HG03342 (cell line): ENCODE results near the gene SYN1.
"Not testable (repeated sequence)": the region's sequence is repeated elsewhere in the genome, so short reads cannot be mapped to it uniquely, and the experiment has no call there.

ENCODE experiments used
- ATAC-seq: cut with Tn5 transposase; IDR thresholded peaks from one replicate; pipeline ENCODE4 v1.9.1; 2021; ENCODE audit warnings: mild to moderate bottlenecking, moderate library complexity; ENCODE audit not compliant: unreplicated experiment

Gene SYN1

DNA sequence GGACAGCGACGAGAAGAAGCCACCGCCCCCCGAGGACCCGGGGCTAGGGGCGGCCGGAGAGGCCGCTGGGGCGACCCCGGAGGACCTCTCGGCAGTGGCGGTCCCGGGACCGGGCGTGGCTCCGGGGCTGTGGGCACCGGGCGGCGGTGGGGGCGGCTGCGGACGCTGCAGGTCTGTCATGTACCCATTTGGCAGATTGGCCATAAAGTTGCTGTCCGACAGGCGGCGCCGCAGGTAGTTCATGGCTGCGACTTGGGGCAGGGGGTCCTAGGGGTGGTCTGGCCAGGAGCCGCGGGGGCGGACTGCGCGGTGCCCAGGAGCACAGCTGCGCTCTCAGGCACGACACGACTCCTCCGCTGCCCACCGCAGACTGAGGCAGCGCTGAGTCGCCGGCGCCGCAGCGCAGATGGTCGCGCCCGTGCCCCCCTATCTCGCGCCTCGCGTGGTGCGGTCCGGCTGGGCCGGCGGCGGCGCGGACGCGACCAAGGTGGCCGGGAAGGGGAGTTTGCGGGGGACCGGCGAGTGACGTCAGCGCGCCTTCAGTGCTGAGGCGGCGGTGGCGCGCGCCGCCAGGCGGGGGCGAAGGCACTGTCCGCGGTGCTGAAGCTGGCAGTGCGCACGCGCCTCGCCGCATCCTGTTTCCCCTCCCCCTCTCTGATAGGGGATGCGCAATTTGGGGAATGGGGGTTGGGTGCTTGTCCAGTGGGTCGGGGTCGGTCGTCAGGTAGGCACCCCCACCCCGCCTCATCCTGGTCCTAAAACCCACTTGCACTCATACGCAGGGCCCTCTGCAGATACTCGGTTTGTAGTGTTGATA is at the start of gene SYN1:
Gene SYN1, minus strand, starts transcription at position 372 of the 817 bp plus-strand sequence. Its CDS starts 129 bp downstream, at position 243.
- ATAC-seq: peak; percentile 80

DNA sequence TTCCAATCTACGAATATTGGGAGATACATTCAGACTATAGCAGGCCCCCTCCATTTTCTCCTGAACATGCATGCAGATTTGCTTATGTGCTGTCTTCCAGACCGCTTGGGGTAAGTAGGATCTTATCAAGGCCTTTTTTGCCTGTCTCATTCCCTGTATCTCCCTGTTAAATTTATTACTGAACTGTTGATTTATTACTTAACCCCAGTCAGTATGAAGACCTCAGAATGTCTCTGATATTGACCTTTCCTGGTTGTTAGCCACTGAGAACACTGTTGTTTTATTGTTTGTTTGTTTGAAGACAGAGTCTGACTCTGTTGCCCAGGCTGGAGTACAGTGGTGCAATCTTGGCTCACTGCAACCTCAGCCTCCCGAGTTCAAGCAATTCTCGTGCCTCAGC is 46.1 kb upstream of the SYN1 start:
- ATAC-seq: not testable (repeated sequence)

DNA sequence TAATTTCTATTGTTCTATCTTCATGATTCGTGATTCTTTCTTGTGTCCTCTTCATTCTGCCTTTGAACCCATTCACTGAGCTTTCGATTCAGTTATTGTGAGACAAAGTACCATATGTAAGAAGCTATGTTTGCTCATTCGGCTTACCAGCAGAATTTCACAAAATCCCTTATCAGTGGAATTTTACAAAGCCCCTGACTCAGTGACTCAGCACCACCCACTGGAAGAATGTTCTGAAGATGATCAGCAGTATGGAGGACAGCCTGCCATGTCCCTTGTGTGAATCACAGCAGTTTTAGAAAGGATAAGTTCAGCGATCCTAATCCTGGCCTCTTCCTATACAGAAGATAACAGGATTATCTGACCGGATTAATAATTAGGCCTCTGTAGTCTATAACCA is 45.1 kb upstream of the SYN1 start:
- ATAC-seq: no peak

DNA sequence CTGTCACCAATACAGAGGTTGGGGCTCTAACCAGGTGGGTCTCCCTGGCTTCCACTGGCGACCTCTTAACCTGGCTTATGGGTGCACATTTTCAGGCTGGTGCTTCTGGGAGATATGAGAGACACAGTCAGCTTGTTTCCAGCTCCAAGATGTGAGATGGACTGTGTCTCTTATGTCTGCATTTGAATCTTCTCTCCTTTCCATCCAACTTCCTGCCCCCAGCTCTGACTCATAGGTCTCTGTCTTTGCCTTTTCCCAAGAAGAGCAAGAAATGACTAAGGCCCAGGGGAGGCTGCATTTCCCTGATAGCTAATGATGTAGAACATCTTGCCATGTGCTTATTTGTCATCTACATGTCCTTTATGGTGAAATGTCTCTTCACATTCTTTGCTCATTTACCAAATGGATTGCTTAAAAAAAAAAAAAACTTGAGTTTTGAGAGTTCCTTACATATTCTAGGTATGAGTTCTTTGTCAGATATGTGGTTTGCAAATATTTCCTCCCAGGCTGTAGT is 42.5 kb upstream of the SYN1 start:
- ATAC-seq: no peak

DNA sequence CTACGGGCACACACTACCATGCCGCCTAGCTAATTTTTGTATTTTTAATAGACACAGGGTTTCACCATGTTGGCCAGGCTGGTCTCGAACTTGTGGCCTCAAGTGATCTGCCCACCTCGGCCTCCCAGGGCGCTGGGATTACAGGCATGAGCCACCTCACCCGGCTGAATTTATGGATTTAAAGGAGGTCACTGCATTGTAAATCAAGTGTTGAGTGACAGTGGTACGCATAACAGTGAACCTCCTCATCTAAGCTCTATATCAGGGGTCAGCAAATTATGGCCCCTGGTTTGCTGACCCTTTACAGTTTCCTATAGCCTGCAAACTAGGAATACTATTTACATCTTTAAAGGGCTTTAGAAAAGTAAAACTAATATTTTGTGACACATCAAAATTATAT is 41.9 kb upstream of the SYN1 start:
- no peak for ATAC-seq

DNA sequence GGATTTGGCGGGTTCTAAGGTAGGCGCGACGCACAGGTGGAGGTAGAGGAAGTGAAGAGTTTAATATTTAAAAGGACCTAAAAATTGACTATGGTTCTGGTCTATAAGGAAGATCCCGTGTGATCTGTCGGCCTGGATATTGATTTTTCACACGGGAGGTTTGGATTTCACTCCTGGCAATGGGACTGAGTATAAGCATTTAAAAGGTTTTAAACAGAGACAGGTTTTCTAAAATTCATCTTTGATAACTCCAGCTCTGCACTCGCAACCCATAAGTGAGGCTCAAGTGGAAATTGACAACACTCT is 39.7 kb upstream of the SYN1 start:
- no peak for ATAC-seq

DNA sequence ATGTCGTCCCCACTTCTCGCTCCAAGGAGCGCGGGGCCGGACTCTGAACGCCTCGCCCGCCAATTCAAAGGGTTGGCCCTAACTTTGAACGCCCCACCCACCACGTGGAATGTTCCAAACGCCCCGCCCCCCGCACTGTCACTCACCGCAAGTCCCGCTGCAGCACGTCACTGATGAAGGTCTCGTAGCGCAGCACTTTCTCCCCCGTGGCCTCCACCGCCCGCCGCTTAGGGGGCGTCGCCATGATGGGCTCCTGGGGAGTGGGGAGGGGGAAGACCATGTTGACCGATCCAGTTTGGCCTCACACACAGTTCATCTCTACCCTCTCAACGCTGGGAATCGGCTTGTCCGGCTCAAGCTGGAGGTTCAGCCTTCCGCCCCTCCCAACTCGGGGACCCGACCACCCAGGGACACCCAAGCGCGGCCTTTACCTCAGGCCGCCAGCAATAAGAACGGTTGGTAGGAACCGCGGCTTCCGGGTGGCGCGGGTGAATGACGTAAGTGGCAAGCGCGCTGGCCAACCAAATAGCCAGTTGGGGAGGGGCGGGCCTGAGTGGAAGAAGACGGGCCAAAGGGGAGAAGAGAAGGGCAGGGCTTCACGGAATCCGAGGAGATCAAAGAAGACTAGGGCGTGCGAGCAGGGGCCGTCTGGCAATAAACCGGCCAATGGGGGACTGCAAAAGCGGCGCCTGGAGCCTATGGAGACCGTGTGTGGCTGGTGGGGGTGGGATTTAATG is 39.2 kb upstream of the SYN1 start, which contains the start of gene UXT:
Gene UXT, minus strand, starts transcription at position 497 of the 737 bp plus-strand sequence. Its CDS starts 253 bp downstream, at position 244.
- ATAC-seq: peak; percentile 83

DNA sequence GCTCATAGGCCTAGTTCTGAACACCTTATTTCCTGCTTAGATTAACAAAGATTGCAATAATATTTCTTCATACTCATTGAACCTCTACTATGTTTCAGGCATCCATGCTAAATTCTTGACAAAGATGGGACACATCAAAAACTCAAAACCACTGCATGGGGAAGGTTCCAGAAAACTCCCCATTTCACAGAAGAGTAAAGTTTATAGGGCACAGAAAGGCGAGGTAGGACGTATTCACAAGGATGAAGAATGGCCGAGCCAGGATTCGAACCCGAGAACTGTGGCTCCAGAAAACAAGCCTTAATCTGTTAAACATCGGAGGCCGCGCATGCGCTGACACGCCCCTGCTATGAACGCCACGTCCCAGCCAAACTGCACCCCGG is 38.6 kb upstream of the SYN1 start:
- ATAC-seq: no peak

DNA sequence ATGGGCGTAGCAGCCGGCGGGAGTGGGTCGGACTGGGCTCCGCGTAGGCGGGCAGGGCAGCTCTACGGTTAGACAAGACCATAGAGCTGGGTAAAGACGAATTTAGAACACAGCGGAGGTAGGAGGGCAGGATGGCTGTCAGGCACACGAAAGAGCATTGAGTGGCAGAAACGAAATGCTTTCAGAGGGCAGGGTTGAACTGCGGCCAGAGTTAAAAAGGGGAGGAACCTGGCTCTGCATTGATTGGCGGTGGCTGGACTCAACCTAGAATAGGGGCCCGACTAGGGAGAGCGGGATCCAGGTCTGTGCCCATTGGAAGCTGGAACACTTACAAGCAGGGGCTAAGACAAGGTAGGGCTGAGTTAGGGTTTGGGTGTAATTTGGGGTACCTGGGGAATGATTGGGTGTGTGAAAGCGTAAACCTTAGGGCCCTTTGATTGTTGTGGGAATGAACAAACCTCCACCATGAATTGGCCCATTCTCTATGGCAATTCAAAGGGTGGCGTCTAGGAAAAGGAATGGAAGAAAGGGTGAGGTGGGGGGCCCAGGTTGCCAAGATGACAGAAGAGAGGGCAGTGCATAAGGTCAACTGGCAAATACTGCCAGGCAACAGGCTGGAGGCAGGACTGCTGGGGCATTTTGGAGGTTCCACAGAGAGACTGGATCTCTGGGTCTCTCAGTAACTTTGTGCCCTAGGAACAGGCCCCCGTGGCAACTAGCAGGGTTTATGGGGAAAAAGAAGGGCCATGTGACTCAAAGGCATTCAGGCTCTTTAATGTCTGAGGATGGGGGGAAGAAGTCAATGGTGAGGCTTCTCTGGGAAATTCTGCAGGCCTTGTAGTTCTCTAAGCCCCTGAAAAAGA is 31.6 kb upstream of the SYN1 start:
- ATAC-seq: no peak

DNA sequence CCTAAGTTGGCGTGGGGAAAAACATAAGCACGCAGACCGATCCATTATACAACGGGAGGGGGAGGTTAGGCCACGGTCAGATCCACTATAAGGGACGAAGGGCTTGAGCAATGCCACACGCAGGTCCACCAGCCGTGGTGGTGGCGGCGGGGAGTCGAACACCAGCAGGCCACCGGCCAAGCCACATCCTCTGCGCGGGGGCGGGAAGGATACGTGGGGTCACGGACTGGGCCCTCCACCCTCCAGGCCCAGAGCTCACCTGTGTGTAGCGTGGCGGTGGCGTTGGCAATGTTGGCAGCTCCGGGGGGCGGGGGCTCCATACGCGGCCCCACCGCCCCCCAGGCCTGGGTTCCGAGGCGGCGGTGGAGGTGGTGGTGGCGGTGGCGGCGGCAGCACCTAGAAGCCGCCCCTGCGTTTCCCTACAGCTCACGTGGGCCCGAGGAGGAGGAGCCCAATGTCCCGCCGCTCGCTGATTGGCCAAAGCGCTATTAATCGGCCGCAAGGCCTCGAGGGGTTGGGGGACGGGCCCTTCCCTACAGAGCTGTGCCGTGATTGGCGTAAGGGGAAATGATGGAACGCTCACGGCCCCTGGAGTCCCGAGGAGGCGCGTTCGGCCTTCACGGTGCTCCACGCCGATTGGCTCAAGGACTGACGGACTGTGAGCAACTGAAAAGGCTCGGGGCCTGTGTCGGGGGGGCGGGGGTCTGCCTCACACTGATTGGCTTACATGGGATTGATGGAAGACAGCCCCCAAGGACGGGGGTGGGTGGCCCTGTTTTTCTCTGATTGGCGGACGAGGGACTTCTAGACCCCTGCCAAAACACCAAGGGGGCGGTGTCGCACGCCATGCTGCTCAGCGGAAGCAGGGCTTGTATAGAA is 30.7 kb upstream of the SYN1 start, which contains the start of gene ELK1:
Gene ELK1, minus strand, starts transcription at position 400 of the 879 bp plus-strand sequence. CDS start 9,122 bp downstream, outside the sequence.
- ATAC-seq: peak; percentile 91

DNA sequence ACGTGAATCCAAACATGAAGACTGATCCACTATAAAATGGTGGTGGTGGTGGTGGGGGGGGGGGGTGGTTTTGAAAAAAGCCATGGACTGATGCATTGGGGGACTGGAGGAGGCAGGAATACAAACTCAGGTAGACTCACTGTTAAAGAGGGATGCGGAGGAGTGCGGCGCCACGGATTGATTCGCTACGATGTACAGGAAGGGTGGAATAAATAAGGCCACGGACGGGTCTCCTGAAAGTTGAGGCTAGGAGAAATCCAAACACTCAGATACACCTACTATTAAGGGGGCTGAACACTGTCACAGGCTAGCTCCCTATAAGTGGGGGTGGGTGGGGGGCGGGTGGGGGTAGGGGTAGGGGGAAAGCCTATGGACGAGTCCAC is 30.1 kb upstream of the SYN1 start:
- no peak for ATAC-seq

DNA sequence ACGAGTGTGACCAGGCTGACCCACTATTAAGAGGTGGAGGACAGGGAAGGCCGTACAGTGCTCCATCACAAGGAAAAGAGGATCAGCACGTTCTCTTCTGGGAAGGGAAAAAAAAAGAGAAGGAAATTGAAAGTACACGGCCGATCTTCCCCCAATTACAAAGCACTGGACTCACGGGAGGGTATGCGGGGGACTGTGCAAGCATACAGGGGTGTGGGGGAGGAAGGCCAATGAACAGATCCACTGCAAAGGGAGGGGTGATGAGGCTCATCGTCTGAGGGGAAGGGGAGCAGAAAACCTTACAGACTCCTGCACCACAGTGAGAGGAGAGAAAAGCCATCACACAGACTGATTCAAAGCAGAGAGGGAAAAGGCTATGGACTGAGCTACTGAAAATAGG is 29.6 kb upstream of the SYN1 start:
- ATAC-seq: no peak

DNA sequence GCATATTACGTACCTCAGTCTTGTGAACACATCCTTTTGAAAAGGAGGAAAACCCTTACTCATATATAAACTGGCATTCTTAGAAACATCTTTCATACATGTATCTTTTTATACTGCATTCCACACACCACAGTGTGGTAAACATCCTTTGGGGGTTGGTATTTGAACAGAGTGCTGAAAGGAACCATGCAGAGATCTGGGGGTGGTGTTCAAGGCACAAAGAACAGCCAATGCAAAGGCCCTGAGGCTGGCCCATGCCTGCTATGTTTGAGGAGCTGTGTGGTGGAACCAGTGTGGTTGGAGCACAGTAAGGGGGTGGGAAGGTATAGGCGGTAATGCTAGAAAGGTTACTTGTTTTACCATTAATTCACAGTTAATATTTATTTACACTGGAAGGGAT is 28.7 kb upstream of the SYN1 start:
- no peak for ATAC-seq

DNA sequence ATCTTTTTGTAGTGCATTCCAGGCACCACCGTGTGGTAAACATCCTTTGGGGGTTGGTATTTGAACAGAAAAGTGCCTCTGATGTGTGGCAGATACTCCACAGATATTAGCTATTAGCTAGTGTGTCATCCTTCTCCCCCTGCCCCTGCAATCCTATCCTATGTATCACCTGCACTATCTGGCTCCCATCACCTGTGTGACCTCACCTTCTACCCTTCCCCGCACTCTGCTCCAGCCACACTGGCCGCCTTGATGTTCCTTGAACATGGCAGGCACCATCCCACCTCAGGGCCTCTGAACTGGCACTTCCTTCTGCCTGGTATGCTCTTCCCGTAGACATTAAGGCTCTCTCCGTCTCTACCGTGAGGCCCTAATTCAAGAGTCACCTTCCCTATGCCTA is 27.0 kb upstream of the SYN1 start:
- no peak for ATAC-seq

DNA sequence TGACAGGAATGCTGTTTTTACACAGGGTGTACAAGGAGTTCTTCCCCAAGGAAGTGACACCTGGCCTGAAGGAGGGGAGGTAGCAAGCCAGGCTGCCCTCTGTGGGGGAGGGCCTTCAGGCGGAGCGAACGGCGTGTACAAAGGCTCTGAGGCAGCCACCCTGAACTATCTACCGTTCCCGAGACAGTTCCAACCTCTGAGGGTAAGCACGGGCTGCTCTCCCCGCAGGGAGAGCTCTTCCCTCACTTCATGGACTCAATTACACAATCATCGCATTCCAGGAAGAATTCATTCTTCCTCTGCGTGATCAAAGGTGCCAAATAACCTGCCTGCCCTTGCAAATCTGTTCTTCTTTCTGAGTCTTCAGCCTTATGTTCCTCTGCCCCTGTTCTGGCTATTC is 25.9 kb upstream of the SYN1 start:
- ATAC-seq: no peak

DNA sequence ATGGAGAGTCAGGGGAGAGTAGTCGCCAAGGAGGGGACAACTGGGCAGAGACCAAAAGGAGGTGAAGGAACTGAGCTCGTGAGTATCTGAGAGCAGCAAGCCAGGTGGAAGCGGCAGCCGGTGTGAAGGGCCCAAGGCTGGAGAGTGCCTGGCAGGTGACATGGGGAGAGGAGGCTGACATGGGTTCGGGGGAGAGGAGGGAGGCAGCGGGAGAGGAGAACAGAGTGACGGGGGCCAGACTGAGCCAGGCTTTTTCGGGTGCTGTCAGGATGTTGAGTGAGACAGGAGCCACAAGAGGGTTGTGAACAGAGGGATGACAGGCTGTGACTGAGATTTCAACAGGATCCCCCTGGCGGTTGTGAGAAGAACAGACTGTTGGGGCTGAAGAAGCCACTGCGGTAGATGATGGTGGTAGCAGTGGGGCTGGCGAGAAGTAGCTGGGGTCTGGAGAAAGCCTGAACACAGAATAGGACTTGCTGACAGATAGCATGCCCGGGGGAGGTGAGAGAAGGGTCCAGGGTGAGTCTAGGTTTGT is 25.0 kb upstream of the SYN1 start:
- ATAC-seq: no peak

DNA sequence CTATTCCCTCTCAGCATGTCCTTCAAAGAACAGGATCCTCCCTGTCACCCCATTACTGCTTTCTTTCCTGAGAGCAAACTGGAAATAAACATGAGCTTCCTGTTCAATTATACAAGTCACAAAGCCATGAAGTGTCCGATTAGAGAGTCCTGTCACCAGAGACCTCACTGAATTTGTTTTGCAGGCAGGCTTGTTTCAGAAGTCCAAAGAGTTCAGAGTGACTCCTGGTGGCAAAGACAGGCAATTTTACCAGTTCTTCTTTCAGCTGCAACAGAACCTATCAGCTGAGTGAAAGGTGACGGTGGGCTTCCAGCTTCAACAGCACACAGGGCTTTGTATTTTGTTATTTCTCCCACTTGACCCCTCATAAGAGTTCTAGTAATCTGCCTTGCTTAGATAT is 24.3 kb upstream of the SYN1 start:
- ATAC-seq: no peak

DNA sequence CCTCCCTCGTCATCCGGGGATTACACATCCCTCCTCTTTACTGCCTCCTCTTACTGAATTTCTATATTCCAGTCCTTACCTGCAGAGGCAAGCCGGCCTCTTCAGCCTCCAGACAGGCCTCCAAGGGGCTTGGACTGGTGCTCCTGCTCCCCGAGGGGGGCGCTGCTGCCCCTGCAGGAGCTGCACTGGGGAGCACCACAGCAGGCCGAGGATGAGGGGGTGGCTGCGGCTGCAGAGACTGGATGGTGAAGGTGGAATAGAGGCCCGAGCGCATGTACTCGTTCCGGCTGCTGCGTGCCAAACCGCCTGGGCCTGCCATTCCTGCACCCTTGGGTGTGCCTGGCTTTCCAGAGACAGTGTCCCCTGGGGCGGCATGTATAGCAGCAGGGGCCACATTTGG is 19.2 kb upstream of the SYN1 start:
- no peak for ATAC-seq

DNA sequence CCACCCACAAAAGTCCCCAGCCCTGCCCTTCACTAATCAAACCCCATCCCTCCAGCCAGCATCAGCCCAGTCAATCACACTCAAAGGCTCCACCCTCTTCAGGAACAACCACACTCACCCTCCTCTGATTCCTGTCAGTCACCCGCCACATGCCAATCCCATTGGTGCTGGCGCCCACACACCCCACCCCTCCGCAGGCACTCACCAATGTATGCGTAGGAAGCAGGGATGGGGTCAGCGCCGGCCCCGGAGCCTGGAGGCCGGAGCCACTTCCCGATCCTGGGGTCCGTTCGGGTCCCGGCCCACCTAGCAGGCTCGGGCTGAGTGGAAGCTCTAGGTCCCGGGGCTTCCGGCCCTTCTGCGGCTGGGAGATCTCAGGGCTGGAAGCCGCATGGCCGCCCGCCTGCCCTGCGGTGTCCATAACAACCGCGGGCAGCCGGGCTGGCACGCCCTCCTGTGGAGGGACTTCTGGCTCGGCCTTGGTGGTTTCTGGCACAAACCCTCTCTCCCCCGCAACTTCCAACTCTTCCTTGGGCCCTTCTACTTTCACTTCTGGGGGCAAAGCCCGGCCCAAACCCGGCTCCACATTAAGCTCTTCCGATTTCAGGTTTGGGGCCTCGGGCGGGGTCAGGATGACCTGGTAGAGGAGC is 18.0 kb upstream of the SYN1 start:
- ATAC-seq: peak; percentile 62
